Liver (tissue), 9 donors: ENCODE results near the gene AKR1A1. TPM values are rescaled to one million over a fixed set of nuclear protein-coding genes. Genes with fewer than 3 reads are reported as not detected.

Experiments
- DNase-seq: peaks from one replicate; pipeline ENCODE4 v3.0.0-alpha.2; 2017; ENCODE audit warnings: low spot score
- H3K27ac ChIP-seq, 2 donors: one replicate each; pipeline ENCODE4 v1.7.0; 2013; ENCODE audit warnings: inconsistent platforms in 2 of 2, low read length in 2 of 2, control low read depth in 1 of 2, low read depth in 1 of 2, mild to moderate bottlenecking in 1 of 2
- H3K27me3 ChIP-seq, 4 donors: one replicate each; pipeline versions ENCODE4 v1.6.1 to v1.7.0; 2013; ENCODE audit warnings: low read length in 3 of 4, inconsistent platforms in 1 of 4, mild to moderate bottlenecking in 1 of 4, moderate library complexity in 1 of 4; ENCODE audit not compliant: control insufficient read depth in 4 of 4, insufficient read depth in 4 of 4
- H3K36me3 ChIP-seq, 4 donors: one replicate each; pipeline versions ENCODE4 v1.6.1 to v1.7.0; 2013; ENCODE audit warnings: low read length in 3 of 4, mild to moderate bottlenecking in 3 of 4, low read depth in 1 of 4, moderate library complexity in 1 of 4; ENCODE audit not compliant: control insufficient read depth in 4 of 4, insufficient read depth in 3 of 4
- H3K4me1 ChIP-seq, 4 donors: one replicate each; pipeline versions ENCODE4 v1.6.1 to v1.7.0; 2013; ENCODE audit warnings: low read length in 3 of 4, mild to moderate bottlenecking in 3 of 4, moderate library complexity in 1 of 4; ENCODE audit not compliant: control insufficient read depth in 4 of 4, insufficient read depth in 4 of 4
- H3K4me3 ChIP-seq, 3 donors: one replicate each; pipeline versions ENCODE4 v1.6.1 to v1.7.0; 2013; ENCODE audit warnings: low read length in 3 of 3, control low read depth in 1 of 3, low read depth in 1 of 3, mild to moderate bottlenecking in 1 of 3
- H3K9ac ChIP-seq, 2 donors: one replicate each; pipeline ENCODE4 v1.7.0; 2013; ENCODE audit warnings: low read length in 2 of 2, mild to moderate bottlenecking in 2 of 2, moderate library complexity in 2 of 2, control low read depth in 1 of 2, low read depth in 1 of 2
- H3K9me3 ChIP-seq, 4 donors: one replicate each; pipeline versions ENCODE4 v1.6.1 to v1.7.0; 2013; ENCODE audit warnings: low read length in 3 of 4; ENCODE audit not compliant: control insufficient read depth in 4 of 4
- EGR1 ChIP-seq, 2 donors: IDR thresholded peaks; 2 replicates each; pipeline ENCODE4 v1.6.1; 2016 to 2018; ENCODE audit warnings: antibody characterized with exemption in 2 of 2, low read depth in 2 of 2
- JUND ChIP-seq, 2 donors: IDR thresholded peaks; 2 replicates each; pipeline ENCODE4 v1.6.1; 2016; ENCODE audit warnings: antibody characterized with exemption in 2 of 2
- REST ChIP-seq: IDR thresholded peaks from 2 replicates; pipeline ENCODE4 v1.6.1; 2016; ENCODE audit warnings: antibody characterized with exemption, mild to moderate bottlenecking
- ZBTB33 ChIP-seq: IDR thresholded peaks from 2 replicates; pipeline ENCODE4 v1.6.1; 2016; ENCODE audit warnings: antibody characterized with exemption
- WGBS: extraction: QIAGEN DNeasy Blood & Tissue Kit; methylation state at CpG from one replicate; pipeline ENCODE4 v1.1.7; 2013; 5-methylcytosine and 5-hydroxymethylcytosine counted together
- polyA plus RNA-seq, 2 donors: library from polyadenylated mRNA; stranded (reverse) in 1 of 2; unstranded in 1 of 2; fragments of 200-250 nt in 1 of 2; fragments of >200 nt in 1 of 2; fragmentation: Nextera tagmentation in 1 of 2; extraction: Ambion mirVana in 1 of 2; gene quantifications; one replicate each; pipeline versions ENCODE4 v1.2.1 to v1.2.3, GENCODE V29; 2013 to 2015
- total RNA-seq, 2 donors: library from RNA; depleted of rRNA; stranded (reverse); fragments of >200 nt; gene quantifications; one replicate each; pipeline ENCODE4 v1.2.3, GENCODE V29; 2014
- TF ChIP-seq, protein P1 (sequence below): IDR thresholded peaks from 2 replicates; pipeline ENCODE4 v1.6.1; 2016; ENCODE audit warnings: antibody characterized with exemption
- donor health status: healthy.
- donor health status: healthy.
- donor health status: healthy.
- donor health status: healthy.
- donor health status: healthy.

AKR1A1 gene
- total and polyA plus RNA-seq, 4 donors, result 86.3 to 253 (median 218) TPM

- TF ChIP-seq, protein P1, sequence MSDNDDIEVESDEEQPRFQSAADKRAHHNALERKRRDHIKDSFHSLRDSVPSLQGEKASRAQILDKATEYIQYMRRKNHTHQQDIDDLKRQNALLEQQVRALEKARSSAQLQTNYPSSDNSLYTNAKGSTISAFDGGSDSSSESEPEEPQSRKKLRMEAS, result no peak
- Histone ChIP-seq H3K4me1 (peaks cover 0 to 2% (median 0%) of the 10 kb centered on the region in 4 donors), H3K27ac (no peak overlapping the region), H3K4me3 (no peak overlapping the region), H3K9me3 (no peaks in the 10 kb centered on the region), H3K27me3 (no peaks in the 10 kb centered on the region), H3K9ac (no peak overlapping the region), H3K36me3 (peaks cover 4 to 33% (median 25%) of the 10 kb centered on the region in 4 donors)
- DNase-seq, result no peak
- WGBS, result 97% methylated on average over 10 of the region's 10 CpGs
These were observed 60.1 kb downstream of the AKR1A1 start for GRCh38 chr1:45610589-45611226.

- no peak for DNase-seq
These were observed 62.4 kb downstream of the AKR1A1 start for GRCh38 chr1:45612941-45613579.

More at GRCh38 chr1:45612941-45613579, 62.4 kb downstream of the AKR1A1 start:
- no peaks in the 10 kb centered on the region for H3K9me3 ChIP-seq
- 84% methylated on average over 8 of the region's 8 CpGs for WGBS
- peaks cover 6 to 43% (median 30%) of the 10 kb centered on the region in 4 donors for H3K36me3 ChIP-seq
- no peak overlapping the region for H3K9ac ChIP-seq
- H3K4me1 ChIP-seq, result peaks cover 0 to 2% (median 0%) of the 10 kb centered on the region in 4 donors
- TF ChIP-seq EGR1 (IDR thresholded peaks at IDR 0.05; ENCODE audit: low read depth in 2 of 2) (no peak), ZBTB33 (no peak), JUND (IDR thresholded peaks at IDR 0.05) (no peak), REST (no peak)
- TF ChIP-seq, protein P1, result no peak
- H3K27ac ChIP-seq, result no peak overlapping the region
- H3K27me3 ChIP-seq, result no peaks in the 10 kb centered on the region
- no peak overlapping the region for H3K4me3 ChIP-seq
